ENCODE data around the gene HEG1.

DNA sequence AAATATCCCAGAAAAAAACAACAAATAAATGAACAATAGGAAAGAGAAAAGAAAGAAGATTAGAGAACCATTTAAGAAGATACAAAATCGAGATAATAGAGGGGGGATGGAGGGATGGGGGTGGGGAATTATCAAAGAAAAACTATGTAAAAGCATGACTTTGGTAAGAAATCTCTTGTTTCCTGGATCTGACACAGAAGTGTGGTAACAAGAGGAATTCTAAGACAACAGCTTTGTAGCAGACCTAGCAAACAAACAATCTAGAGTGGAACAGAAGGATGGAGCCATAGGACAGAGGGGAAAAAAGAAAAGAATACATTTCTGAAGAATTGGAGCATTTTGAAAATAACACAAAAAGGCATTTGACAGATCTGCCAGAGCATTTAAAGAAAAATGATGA, 49.3 kb upstream of the HEG1 start:
- TF ChIP-seq, protein P1, sequence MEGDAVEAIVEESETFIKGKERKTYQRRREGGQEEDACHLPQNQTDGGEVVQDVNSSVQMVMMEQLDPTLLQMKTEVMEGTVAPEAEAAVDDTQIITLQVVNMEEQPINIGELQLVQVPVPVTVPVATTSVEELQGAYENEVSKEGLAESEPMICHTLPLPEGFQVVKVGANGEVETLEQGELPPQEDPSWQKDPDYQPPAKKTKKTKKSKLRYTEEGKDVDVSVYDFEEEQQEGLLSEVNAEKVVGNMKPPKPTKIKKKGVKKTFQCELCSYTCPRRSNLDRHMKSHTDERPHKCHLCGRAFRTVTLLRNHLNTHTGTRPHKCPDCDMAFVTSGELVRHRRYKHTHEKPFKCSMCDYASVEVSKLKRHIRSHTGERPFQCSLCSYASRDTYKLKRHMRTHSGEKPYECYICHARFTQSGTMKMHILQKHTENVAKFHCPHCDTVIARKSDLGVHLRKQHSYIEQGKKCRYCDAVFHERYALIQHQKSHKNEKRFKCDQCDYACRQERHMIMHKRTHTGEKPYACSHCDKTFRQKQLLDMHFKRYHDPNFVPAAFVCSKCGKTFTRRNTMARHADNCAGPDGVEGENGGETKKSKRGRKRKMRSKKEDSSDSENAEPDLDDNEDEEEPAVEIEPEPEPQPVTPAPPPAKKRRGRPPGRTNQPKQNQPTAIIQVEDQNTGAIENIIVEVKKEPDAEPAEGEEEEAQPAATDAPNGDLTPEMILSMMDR (conservative IDR thresholded peaks at IDR 0.05; ENCODE audit: low read depth, low read length) = no peak
- no peak for TF ChIP-seq EZH2 (IDR thresholded peaks at IDR 0.05; ENCODE audit: borderline replicate concordance, low read depth, low read length, poor library complexity, severe bottlenecking)

Data from A673 (cell line).